Kidney capillary endothelial cell (primary cell): ENCODE data around the gene TLE7.

Experiments used
- DNase-seq: peaks from one replicate; pipeline ENCODE4 v3.0.0-alpha.2; 2018; ENCODE audit warnings: low spot score

The TLE7 gene

DNA sequence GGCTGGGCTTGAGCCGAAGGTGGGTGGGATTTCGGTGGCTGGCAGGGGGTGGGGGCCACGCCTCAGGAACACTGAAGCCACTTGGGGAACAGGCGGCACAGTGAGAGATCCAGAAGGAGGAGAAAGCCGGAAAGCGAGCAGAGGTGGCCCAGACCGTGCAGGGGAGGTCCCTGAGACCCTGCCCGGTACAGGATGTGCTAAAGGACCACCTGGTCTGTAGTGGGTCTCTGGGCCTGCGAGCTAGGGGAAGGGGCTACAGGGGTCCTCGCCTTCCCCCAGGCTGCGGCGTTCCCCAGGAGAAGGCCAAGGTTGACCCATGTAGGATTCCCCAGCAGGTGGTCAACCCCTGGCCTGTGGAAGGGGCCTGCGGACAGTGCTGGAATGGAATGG, at the start of gene TLE7:
TLE7 (minus strand) TSS at position 4 of the 390 bp plus-strand sequence. CDS start 8,730 bp downstream, outside the sequence.
- no peak for DNase-seq

DNA sequence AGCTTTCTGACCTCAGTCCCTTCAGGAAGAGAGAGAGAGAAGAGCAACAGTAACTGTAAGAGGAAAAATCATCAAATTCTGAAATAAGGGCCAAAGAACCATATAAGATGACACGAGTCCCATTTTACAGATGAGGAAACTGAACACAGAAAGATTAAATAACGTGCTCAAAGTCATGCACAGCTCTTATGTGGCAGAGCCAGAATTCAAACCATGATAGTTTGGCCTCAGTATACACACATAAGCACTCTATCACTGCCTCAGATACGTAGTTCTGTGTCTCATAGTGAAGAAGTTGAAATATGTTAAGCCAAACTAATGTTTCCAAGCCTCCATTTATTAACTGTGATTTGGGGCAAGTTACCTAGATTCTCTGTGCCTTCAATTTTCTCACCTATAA, 49.2 kb upstream of the TLE7 start:
- no peak for DNase-seq

DNA sequence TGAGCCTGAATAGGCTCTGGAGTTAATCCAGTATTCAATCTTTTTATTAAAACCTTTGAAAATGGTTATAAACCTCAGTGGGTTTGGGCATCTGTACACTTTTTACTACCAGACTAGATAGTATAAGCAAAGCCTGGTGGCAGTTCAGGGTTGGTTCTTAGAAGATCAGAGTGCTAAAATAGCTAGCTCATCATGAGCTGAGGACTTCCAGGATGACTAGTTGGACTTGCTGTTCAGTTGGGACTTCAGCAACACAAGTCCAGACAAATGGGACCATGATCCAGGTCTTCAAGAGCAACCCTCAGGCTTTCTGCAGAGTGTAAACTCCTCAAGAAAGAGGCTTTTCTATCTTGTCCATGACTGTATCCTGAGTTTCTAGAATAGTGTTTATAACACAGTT, 48.5 kb upstream of the TLE7 start:
- no peak for DNase-seq

DNA sequence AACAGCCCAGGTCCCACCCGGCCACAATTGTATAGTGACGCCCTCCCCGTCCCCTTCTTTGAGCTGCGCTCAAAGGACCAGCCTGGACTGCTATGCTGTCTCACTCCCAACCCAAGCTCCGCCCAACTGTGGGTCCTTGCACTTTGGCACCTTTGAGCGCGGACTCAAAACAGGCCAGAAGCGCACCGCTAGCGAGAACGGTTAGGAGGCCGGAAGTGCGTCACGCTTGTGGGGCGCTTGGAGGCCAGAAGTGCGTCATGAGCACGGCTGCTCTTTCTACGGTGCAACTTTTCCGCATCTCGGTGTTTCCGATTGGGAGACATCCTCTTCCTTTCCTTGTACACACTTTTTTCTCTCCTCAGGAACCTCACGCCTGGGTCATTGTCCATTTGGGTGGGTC, 47.3 kb upstream of the TLE7 start, which contains the start of gene ZNF19:
ZNF19 (minus strand) TSS at position 203 of the 400 bp plus-strand sequence. CDS start 7,210 bp downstream, outside the sequence.
- no peak for DNase-seq

DNA sequence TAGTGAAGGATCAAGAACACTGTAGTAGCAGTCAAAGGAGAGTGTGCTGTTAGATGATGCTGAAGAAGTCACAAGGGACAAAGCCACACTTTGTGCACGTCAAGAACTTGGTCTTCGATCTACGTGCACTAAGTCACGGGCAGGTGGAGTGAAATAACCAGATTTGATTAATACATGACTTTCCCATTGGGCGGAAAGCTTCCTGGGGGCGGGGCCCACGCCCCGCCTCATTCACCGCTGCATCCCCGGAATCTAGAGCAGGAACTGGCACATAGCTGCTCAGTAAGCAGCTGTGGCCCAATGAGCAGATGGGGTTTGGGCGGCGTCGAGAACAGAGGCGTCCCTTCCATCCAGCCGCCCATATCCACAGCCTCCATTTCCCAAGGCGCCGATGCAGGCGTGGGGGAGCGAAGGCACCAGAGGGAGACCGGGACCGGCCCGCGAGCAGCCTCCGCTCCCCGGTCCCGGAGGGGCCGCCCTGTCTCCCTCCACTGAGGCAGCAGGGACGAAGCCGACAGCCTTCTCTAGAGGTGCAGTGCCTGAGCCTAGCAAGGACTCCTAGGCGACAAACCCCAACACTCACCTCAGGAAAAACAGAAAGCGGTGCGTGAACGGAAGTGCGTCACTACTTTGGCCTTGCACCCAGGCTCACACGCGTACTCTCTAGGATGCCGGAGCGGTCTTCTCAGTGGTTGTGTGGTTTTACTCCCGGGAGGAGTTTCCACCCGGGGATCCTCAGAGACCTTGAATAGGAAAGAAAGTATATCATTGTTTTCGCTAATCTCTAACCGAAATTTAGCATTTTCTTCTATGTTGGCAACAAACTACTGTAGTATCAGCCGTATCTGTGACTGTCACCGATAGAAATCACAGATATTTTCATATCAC, 42.4 kb upstream of the TLE7 start:
- DNase-seq = peak; percentile 82

DNA sequence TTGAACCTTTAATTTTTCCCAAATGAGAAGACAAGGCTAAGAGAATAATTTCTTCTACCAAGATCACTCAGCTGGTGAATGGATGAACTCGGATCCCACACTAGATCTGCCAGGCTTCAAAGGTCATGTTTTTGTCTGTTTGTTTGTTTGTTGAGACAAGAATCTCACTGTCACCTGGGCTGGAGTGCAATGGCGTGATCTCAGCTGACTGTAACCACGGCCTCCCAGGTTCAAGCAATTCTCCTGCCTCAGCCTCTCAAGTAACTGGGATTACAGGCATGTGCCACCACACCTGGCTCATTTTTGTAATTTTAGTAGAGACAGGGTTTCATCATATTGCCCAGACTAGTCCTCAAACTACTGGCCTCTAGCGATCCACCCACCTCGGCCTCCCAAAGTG, 40.7 kb upstream of the TLE7 start:
- DNase-seq = no peak

DNA sequence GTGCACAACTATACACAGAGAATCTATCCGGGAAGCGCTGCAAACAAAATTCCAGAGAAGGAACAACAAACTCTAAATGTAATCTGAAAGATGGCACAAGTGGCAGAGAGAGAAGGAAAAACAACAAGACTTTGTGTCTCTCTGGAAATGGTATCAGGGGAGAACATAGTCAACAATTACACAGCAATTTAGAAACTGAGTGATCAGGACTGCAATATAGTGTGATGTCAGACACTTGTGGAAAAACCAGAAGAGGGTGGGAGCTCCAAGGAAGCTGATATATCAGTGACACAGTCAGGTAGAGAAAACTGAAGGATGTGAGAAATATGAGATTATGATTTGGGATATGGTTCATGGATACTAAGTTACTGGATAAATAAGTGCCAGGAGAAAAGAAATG, 39.1 kb upstream of the TLE7 start:
- DNase-seq = no peak

DNA sequence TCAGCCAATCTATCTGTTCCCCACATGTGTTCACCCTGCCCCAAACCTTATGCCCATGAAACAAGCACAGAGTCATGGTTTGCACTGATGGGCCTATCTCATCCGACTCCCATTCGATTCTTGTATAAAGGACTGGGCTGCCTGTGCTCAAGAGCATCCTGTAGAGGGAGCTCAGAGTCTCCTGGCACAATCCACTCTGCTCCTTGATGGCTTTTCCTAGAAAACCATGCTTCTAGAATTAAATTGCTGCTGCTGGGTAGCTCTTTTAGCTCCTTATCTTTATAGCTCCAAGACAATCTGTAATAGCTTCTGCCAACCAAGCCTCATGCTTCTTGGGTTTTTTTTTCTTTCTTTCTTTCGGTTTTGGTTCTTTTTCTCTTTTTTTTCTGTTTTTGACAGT, 37.6 kb upstream of the TLE7 start:
- DNase-seq = no peak

DNA sequence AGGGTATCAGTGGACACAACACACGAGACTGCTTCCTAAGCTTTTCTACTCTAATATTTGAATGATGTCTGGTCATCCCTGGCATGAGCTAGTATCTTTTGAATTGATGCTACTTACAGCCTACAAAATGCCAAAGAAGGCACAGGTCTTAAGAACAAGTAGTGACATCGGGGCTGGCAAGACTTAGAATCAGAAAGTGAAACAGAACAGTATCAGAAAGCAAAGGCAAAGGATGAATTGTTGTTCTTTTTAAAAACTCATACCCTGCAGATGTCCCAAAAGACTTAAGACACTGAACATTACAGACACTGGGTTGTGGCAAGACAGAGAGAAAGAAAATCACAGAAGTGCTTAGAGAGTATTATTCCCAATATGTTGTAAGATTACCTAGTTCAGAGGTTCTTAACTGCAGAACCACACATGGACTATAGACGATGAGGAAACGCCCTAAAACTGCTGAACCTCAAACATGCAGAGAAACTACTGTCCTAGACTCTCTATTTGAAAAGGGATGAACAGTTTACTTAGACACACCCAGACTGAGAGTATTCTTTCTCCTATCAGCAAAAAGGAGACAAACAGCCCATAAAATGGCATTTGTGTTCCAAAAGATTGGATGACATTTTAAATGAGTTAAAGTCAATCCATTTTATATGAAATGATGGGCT, 34.7 kb upstream of the TLE7 start:
- no peak for DNase-seq

DNA sequence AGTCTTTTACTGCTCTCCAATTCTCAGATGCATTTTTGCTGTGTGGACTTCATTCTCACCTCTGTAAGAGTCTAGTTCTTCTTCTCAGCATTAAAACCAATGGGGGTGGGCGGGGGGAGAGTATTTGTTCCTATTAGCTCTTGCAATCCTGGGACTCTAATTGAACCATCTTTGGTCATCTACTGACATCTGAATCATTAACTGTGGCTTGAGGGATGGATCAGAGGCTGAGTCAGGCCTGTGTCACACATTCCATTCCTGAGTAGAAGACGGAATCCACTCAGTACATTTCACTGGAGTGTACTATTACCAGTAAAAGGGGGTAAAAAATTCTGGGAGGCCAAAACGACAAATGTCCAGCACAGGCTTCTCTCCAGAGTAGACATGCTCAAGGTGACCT, 33.0 kb upstream of the TLE7 start:
- DNase-seq = no peak

DNA sequence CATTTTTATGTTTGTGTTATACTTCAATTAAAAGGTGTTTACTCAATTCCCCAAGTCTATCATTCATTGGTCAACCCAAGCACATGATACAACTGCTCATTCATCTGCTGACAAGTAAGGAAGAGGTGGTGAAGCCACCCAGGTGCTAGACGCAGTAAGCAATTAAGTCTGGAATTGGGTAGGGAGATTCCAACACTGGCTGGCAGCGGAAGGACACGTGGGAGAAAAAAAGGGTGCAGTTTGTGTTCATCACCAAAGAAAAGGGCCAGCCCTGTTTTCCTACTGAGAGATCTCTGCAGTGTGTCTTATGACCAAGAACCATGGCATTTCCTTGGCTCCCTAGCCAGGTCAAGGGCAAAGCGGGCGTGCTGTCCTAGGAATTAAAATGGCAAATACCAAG, 32.0 kb upstream of the TLE7 start:
- DNase-seq = no peak

DNA sequence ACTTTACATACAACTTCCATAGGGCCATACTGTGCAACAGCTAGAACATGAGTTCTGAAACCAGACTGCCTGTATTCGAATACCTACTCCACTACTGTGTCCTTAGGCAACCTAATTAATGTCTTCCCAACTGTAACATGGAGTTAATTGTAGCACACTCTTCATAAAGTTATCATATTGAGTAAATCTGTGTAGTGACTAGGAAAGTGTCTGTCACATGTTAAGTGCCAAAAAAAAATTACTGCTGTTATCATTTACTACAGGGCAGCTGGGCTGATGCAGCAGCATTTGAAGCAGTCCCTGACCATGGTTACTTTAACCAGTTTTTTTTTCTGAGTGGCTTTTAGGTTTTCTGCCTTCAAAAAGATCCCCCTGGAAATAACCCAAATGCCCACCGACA, 31.1 kb upstream of the TLE7 start:
- no peak for DNase-seq

DNA sequence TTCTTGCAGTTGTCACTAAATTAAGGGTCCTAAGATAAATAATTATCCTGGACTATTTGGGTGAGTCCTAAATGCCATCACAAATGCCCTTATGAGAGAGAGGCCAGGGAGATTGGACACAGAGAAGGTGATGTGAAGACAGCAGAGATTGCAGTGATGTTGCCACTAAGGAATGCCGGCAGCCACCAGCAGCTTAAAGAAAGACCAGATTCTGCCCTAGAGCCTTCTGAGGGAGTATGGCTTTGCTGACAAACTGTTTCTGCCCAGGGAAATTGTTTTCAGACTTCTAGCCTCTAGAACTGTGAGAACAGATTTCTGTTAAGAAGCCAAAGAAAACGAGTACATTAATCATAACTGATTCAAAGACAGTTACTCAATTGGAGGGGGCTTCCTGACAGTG, 30.2 kb upstream of the TLE7 start:
- no peak for DNase-seq

DNA sequence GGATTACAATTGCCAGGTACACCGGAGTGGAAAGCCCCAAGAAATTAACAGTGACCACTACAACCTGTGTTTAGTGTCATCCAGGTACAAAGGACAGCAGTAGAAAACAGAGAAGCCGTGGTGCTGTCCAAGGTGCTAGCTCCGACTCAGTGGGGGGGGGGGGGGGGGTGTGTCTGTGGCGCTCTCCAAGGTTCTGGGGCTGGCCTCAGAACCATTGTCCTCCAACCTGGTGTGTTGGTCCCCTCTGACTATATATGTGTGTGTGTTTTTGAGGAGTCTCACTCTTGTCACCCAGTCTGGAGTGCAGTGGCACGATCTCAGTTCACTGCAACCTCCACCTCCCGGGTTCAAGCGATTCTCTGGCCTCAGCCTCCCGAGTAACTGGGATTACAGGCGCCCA, 26.0 kb upstream of the TLE7 start:
- DNase-seq = peak; percentile 38

DNA sequence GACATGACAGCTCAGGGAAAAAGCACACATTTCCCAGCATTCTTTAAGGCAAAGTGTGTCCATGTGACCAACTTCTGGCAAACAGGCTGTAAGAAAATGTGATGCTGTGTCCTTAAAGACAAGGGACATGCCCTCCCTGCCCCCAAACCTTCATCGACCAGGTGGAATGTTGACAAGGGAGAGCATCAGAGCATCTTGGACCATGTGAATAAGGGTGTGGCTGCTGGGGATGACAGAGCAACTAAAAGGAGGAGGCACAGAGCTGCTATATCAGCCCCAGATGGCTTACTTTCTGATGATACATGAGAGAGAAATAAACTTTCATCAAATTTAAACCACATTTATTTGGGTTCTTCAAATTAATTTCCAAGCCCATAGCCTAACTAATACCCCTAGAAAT, 22.4 kb upstream of the TLE7 start:
- DNase-seq = no peak

DNA sequence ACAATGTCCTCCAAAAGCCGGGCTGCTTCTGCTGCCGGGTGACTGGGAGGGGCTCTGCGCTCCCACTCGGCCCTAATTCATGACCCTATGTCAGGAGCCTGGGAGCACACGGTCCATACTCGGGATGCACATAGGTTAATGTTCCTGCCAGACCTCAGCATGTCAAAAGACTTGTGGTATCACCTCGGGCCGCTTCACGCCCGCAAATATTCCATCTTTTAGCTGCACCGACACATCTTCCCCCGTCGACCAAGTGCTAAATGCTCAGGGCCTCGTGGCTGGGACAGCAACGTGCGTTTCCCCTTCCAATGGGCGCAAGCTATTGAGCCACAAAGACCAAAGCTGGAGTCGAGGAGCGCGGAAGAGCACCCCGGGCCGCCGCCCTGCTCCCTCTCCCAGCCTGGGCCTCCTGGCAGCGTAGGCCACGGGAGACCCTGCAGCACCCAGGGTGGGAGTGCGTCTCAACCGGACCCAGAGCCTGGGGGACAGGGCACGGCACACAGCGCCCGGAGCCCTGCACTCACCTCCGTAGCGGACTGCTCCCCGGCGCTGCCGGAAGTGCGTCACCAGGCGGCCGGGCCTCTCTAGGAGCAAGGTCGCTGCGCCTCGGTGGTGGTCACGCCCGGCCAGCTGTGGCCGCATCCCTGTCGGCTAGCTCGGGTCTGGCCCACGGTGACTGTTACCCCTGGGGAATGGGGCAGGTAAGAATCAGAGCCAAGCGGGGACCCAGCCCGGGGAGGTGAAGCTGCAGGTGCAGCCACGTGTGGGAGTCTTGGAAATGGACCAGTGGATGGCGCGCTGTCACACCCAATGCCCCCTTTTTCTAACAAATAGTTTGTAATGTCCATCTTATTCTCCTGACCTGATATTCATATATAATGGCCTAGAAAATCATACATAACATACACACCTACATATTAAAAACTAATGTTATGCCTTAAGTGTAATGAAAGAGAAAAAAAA, 20.1 kb upstream of the TLE7 start, which contains the start of gene ZNF23:
ZNF23 (minus strand) TSS at position 562 of the 963 bp plus-strand sequence. CDS start 5,451 bp downstream, outside the sequence.
- DNase-seq = peak; percentile 67

DNA sequence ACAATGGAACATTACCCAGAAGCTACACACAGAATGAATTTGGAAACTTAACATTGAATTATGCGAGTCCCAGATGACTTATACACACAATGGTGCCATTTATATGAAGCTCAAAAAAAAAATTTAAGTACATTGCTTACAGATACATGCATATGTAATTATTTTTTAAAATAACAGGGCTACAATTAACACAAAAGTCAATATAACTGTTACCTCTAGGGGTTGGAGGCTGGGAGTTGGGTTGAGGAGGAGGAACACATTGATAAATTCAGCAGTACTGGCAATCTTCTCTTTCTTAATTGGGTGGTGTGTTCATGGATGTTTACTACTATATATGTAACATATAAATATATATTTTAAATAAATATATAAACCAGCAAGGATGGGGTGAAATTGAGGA, 19.1 kb upstream of the TLE7 start:
- no peak for DNase-seq

DNA sequence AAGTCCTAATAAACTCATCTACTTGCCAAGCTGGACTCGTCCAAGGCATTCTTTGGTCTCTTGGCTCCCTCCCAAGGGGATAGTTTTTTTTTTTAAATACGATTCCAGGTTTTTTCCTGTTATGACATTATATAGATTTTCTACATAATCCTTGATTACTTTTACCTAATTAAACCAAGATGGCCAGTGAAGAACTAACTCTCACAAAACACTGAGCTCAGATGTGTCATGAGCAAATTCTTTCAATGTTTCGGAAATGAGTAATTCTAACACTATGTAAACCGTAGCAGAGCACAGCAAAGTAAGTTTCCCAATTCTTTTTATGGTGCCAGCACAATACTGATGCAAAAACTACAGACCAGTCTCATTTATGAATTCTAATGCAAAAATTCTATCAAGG, 18.4 kb upstream of the TLE7 start:
- no peak for DNase-seq

DNA sequence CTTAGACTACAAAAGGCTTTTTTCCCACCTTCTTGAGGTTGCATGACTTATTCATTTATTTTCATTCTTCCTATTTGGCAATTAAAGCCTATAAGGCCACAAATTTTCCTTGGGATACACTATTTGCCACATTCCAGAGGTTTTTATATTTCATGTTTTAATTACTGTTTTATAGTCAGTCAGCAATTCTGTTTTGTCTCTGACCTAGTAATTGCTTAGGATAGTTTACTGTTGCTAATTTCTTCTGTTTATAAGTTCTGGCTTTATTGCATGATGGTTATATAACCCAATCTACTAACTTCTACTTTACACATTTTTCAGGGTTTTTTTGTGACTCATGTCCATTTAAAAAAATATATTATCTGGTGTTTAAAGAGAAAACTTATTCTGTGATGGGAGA, 17.7 kb upstream of the TLE7 start:
- DNase-seq = no peak

DNA sequence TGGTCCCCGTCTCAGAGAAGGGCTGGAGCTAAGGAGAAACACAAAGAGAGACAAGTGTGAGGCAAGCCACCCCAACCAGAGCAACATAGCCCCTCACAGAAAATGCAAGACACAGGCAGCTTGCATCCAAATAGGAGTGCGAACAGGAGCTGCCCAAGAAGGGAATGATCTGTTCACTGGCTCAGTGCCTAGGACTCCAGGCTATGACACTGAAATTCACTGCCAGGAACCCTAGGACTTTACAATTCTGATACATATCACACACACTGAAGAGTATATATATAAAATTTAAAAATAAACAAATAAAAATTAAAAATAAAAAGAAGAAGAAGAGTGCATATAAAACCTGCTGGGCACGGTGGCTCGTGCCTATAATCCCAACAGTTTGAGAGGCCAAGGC, 14.9 kb upstream of the TLE7 start:
- DNase-seq = no peak

DNA sequence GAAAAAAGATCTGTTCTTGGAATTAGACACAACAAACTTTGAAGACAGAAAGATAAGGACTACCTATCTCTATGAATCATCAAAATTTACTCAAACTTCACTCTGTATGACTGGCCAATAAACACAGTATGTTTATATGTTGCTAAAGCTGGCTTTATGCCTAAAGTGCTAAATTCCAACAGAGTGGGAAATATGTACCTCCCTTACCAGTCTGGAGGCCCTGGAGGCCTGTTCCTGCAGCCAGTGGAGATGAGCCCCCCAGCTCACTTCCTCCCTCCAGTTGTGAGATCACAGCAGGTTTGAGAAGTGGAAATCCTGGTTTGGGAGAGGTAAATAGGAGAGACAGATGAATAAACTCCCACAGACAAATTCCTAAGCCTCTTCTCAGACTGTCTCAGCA, 11.2 kb upstream of the TLE7 start:
- DNase-seq = no peak

DNA sequence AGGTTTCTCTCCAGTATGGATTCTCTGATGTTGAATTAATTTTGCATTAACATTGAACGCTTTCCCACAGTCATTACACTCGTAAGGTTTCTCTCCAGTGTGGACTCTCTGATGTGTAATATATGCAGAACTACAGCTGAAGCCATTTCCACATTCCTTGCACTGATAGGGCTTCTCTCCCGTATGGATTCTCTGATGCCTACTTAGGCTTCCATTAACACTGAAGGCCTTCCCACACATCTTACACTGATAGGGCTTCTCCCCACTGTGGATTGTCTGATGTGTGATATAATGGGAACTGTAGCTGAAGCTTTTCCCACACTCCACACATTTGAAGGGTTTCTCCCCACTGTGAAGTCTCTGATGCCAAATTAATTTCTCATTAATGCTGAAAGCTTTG, 7.2 kb upstream of the TLE7 start:
- DNase-seq = no peak
